ENCODE measurements around the gene COTL1. TPM values are rescaled to one million over a fixed set of nuclear protein-coding genes. Genes with fewer than 3 reads are reported as not detected.
A peak's percentile ranks its signal among the peaks of the same experiment; 100 is the strongest.
"Not testable (repeated sequence)": the region's sequence is repeated elsewhere in the genome, so short reads cannot be mapped to it uniquely, and the experiment has no call there.

Gene COTL1
- total RNA-seq, 1 donor from 2014 or later = 129 TPM

DNA sequence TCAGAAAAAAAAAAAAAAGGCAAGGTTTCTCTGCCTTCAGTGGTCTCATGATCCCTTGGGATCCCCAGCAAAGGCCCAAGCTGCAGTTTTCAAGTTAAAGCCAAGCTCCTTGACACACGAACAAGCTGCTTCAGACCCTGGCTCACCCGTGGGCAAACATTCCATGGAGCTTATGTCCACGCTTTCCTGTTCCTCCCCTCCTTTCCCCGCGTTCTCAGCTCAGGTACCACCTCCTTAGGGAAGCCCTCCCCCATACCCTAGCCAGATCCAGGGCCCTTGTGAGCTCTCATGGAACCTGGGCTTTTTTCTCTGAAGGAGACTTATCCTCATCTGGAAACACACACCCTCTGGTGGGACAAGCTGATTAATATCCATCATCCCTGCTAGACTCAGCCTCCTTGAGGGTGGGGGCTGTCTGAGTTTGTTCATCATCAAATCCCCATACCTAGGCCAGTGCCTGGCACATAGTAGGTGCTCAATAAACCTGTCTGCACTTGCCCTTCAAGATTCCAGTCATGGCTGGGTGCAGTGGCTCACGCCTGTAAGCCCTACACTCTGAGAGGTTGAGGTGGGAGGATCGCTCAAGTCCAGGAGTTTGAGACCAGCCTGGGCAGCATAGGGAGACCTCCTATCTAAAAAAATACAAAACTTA, 54.7 kb downstream of the COTL1 start:
- no peak overlapping the region for H3K4me3 ChIP-seq
- TF ChIP-seq CTCF (IDR thresholded peaks at IDR 0.05) = no peak
- no peaks in the 10 kb centered on the region for H3K27me3 ChIP-seq
- H3K9me3 ChIP-seq = no peaks in the 10 kb centered on the region
- ATAC-seq = peak; percentile 57
- no peak for DNase-seq
- intact Hi-C loops (cut with DNase I) = no loop called here
- no peak overlapping the region for H3K27ac ChIP-seq
- H3K36me3 ChIP-seq = no peaks in the 10 kb centered on the region
- no peaks in the 10 kb centered on the region for H3K4me1 ChIP-seq

GRCh38 chr16:84562174-84562815, 55.6 kb downstream of the COTL1 start:
- DNase-seq = peak; percentile 69
- H3K9me3 ChIP-seq = no peaks in the 10 kb centered on the region
- ATAC-seq = peak; percentile 63
- no peaks in the 10 kb centered on the region for H3K36me3 ChIP-seq
- H3K4me3 ChIP-seq = no peak overlapping the region
- intact Hi-C loops (cut with DNase I) = no loop called here
- TF ChIP-seq CTCF (IDR thresholded peaks at IDR 0.05) = no peak
- no peak overlapping the region for H3K27ac ChIP-seq
- H3K4me1 ChIP-seq = no peaks in the 10 kb centered on the region
- H3K27me3 ChIP-seq = no peaks in the 10 kb centered on the region

- TF ChIP-seq CTCF (IDR thresholded peaks at IDR 0.05) = no peak
- no peaks in the 10 kb centered on the region for H3K36me3 ChIP-seq
- no peaks in the 10 kb centered on the region for H3K4me1 ChIP-seq
- H3K27me3 ChIP-seq = no peaks in the 10 kb centered on the region
- intact Hi-C loops (cut with DNase I) = no loop called here
- no peaks in the 10 kb centered on the region for H3K9me3 ChIP-seq
- no peak overlapping the region for H3K4me3 ChIP-seq
- DNase-seq = no peak
- ATAC-seq = no peak
- H3K27ac ChIP-seq = no peak overlapping the region
These were observed 56.6 kb downstream of the COTL1 start for GRCh38 chr16:84561291-84561690.

DNA sequence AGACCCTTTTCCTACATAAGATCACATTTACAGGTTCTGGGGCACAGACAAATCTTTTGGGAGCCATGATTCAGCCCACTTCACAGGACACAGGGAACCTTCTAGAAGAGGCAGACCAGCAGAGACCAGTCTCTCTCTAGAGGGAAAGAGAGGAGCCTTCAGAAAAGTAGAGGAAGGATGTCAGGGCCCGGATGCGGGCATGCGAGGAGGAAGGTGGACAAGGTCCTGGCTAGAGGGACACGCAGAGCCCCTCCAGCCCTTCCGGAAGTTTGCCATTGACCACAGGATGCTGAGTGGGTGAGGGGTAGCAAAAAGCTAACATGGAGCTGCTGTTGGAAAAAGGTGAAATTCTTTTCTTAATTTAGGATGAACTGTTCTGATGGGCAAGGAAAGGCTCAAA, 57.6 kb downstream of the COTL1 start:
- Histone ChIP-seq H3K4me1 (no peaks in the 10 kb centered on the region), H3K27me3 (no peaks in the 10 kb centered on the region), H3K27ac (no peak overlapping the region), H3K4me3 (no peak overlapping the region), H3K36me3 (no peaks in the 10 kb centered on the region), H3K9me3 (no peaks in the 10 kb centered on the region)
- intact Hi-C loops (cut with DNase I) = no loop called here
- TF ChIP-seq CTCF (IDR thresholded peaks at IDR 0.05) = no peak
- DNase-seq (no peak), ATAC-seq (no peak)

- H3K4me3 ChIP-seq = no peak overlapping the region
- no peaks in the 10 kb centered on the region for H3K4me1 ChIP-seq
- no peaks in the 10 kb centered on the region for H3K9me3 ChIP-seq
- H3K27ac ChIP-seq = no peak overlapping the region
- H3K36me3 ChIP-seq = no peaks in the 10 kb centered on the region
- TF ChIP-seq CTCF (IDR thresholded peaks at IDR 0.05) = no peak
- H3K27me3 ChIP-seq = no peaks in the 10 kb centered on the region
- ATAC-seq (no peak), DNase-seq (no peak)
- intact Hi-C loops (cut with DNase I) = no loop called here
These were observed 58.5 kb downstream of the COTL1 start for GRCh38 chr16:84559311-84559932.

DNA sequence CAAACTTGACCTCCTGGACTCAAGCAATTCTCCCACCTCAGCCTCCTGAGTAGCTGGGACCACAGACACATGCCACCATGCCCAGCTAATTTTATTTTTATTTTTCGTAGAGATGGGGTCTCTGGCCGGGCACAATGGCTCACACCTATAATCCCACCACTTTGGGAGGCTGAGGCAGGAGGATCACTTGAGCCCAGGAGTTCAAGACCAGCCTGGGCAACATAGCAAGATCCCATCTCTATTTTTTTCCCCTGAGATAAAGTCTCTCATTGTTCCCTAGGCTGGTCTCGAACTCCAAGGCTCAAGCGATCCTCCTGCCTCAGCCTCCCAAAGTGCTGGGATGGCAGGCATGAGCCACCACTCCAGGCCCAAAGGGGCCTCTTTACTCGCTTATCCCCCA, 59.0 kb downstream of the COTL1 start:
- H3K4me1 ChIP-seq, H3K27ac ChIP-seq: not testable (repeated sequence)

More for the DNA sequence above, 59.0 kb downstream of the COTL1 start:
- intact Hi-C loops (cut with DNase I); H3K36me3 ChIP-seq; ATAC-seq; H3K4me3 ChIP-seq; H3K27me3 ChIP-seq; H3K9me3 ChIP-seq; DNase-seq: not testable (repeated sequence)

All from upper lobe of right lung (tissue), 1 donor.